OCI-LY3 (cell line): ENCODE measurements around the gene CMIP.

Experiments
- H2AFZ ChIP-seq: fragments of 200-600, 300-600 bp; shearing (Covaris generic); 2 replicates; pipeline ENCODE4 v1.6.0; 2014; ENCODE audit warnings: antibody characterized with exemption, low read depth, low read length
- H3K27ac ChIP-seq: fragments of 200-600, 300-600 bp; sonication (generic); 2 replicates; pipeline ENCODE4 v1.5.1; 2014; ENCODE audit warnings: mild to moderate bottlenecking, low read length, moderate library complexity, mixed read lengths
- H3K27me3 ChIP-seq: fragments of 200-600, 300-600 bp; sonication (generic); 2 replicates; pipeline ENCODE4 v1.6.1; 2014; ENCODE audit warnings: low read depth, low read length, mixed read lengths
- H3K36me3 ChIP-seq: fragments of 200-600, 300-600 bp; sonication (generic); replicated peaks from 2 replicates; pipeline ENCODE3; 2014; ENCODE audit warnings: low read depth, low read length, mixed read lengths
- H3K4me1 ChIP-seq: fragments of 300-600, 200-600 bp; sonication (generic); 2 replicates; pipeline ENCODE4 v1.6.1; 2014; ENCODE audit warnings: low read length, mixed read lengths
- H3K4me2 ChIP-seq: fragments of 200-600, 300-600 bp; sonication (generic); 2 replicates; pipeline ENCODE4 v1.6.1; 2014; ENCODE audit warnings: low read length, mixed read lengths
- H3K4me3 ChIP-seq: fragments of 300-600, 200-600 bp; sonication (generic); 2 replicates; pipeline ENCODE4 v1.5.1; 2014; ENCODE audit warnings: antibody characterized with exemption, mild to moderate bottlenecking, low read length, moderate library complexity
- H3K79me2 ChIP-seq: fragments of 300-600, 200-600 bp; shearing (Covaris generic); 2 replicates; pipeline ENCODE4 v1.6.1; 2014; ENCODE audit warnings: mild to moderate bottlenecking, low read length, mixed read lengths
- H3K9ac ChIP-seq: fragments of 300-600, 200-600 bp; shearing (Covaris generic); 2 replicates; pipeline ENCODE4 v1.6.0; 2014; ENCODE audit warnings: mild to moderate bottlenecking, low read length, moderate library complexity
- H3K9me3 ChIP-seq: fragments of 200-600, 300-600 bp; shearing (Covaris generic); 2 replicates; pipeline ENCODE4 v1.6.1; 2014; ENCODE audit warnings: low read length, mixed read lengths; ENCODE audit not compliant: insufficient read depth
- H4K20me1 ChIP-seq: fragments of 200-600, 300-600 bp; sonication (generic); 2 replicates; pipeline ENCODE4 v1.6.1; 2016; ENCODE audit warnings: low read length, mixed read lengths; ENCODE audit not compliant: insufficient read depth
- EZH2phosphoT487 ChIP-seq: fragments of 200-600 bp; shearing (Covaris generic); IDR thresholded peaks from 2 replicates; pipeline ENCODE4 v1.6.1; 2018; ENCODE audit warnings: antibody characterized with exemption, mixed run types, low read depth
- TF ChIP-seq, protein P1 (sequence below): fragments of 200-600, 300-600 bp; sonication (generic); IDR thresholded peaks from 2 replicates; pipeline ENCODE4 v1.5.1; 2014; ENCODE audit warnings: antibody characterized with exemption, low read length, low read depth

CMIP gene

DNA sequence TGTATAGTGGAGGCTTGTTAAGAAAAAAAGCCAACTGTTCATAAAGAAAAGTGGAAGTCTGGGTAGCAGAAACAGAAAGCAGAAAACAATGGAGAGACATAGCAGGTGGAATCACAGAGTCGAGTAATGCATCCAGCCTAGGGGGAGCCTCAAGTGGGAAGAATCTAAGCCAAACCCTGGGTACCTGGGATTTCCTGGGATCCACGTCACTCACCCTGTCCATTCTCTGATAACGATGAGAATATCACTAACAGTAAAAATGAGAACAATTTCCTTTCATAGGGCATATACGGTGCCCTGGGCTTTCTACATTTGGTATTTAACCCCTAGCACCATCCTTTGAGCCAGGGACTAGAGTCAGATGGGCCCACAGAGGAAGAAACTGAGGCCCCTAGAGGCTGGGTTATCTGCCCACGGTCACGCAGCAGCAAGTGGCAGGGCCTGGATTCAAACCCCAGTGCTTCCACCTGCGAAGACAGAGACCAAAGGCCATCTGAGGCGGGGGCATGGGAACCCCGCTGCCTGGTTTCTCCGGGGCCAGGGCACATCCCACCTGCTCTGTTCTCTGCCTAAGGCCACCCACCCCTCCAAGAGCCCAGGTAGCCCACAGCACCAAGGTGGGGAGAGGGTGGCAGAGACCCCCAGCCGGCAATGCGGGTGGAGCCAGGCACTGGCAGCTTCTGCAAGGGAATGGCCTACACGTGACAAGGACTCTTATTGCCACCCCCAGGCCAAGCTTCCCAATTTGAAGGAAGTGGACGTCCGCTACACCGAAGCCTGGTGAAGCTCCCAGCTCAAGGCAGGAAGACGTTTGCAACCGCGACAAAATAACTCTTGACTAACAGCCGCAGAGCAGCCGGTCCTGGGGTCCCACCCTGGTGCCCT is 264.6 kb downstream of the CMIP start:
- Histone ChIP-seq H3K9ac (no peak overlapping the region), H3K9me3 (no peaks in the 10 kb centered on the region), H3K79me2 (no peaks in the 10 kb centered on the region), H4K20me1 (no peaks in the 10 kb centered on the region), H3K4me1 (no peaks in the 10 kb centered on the region), H3K36me3 (peaks cover 32% of the 10 kb centered on the region), H2AFZ (no peak overlapping the region), H3K27ac (no peak overlapping the region), H3K4me2 (no peak overlapping the region), H3K4me3 (no peak overlapping the region), H3K27me3 (no peaks in the 10 kb centered on the region)
- no peak for TF ChIP-seq EZH2phosphoT487
- TF ChIP-seq, protein P1, sequence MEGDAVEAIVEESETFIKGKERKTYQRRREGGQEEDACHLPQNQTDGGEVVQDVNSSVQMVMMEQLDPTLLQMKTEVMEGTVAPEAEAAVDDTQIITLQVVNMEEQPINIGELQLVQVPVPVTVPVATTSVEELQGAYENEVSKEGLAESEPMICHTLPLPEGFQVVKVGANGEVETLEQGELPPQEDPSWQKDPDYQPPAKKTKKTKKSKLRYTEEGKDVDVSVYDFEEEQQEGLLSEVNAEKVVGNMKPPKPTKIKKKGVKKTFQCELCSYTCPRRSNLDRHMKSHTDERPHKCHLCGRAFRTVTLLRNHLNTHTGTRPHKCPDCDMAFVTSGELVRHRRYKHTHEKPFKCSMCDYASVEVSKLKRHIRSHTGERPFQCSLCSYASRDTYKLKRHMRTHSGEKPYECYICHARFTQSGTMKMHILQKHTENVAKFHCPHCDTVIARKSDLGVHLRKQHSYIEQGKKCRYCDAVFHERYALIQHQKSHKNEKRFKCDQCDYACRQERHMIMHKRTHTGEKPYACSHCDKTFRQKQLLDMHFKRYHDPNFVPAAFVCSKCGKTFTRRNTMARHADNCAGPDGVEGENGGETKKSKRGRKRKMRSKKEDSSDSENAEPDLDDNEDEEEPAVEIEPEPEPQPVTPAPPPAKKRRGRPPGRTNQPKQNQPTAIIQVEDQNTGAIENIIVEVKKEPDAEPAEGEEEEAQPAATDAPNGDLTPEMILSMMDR: no peak

DNA sequence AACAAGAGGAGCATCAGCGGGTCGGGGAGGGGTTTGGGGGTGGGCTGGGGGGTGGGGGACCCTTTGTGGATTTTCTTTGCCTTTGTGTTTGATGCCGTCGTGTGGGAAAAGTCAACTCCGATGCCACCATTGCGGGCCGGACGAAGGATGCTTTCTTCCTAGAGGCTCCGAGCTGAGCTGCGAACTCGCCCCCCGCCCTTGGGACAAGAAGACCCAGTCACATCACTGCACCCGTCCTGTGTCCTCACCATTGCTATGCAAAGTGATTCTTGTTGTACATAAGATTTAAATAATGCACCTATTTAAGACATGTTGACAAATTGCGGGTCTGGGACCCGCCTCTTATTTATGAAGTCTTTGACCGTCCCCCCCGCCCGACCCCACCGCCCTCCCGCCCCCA is 265.4 kb downstream of the CMIP start:
- no peak overlapping the region for H2AFZ ChIP-seq
- H3K27me3 ChIP-seq: no peaks in the 10 kb centered on the region
- H3K79me2 ChIP-seq: no peaks in the 10 kb centered on the region
- H3K4me2 ChIP-seq: no peak overlapping the region
- peaks cover 7% of the 10 kb centered on the region for H3K4me1 ChIP-seq
- no peak overlapping the region for H3K9ac ChIP-seq
- H3K27ac ChIP-seq: no peak overlapping the region
- no peak for TF ChIP-seq EZH2phosphoT487
- TF ChIP-seq, protein P1: no peak
- no peak overlapping the region for H3K4me3 ChIP-seq
- peaks cover 29% of the 10 kb centered on the region for H3K36me3 ChIP-seq
- H3K9me3 ChIP-seq: no peaks in the 10 kb centered on the region
- no peaks in the 10 kb centered on the region for H4K20me1 ChIP-seq

DNA sequence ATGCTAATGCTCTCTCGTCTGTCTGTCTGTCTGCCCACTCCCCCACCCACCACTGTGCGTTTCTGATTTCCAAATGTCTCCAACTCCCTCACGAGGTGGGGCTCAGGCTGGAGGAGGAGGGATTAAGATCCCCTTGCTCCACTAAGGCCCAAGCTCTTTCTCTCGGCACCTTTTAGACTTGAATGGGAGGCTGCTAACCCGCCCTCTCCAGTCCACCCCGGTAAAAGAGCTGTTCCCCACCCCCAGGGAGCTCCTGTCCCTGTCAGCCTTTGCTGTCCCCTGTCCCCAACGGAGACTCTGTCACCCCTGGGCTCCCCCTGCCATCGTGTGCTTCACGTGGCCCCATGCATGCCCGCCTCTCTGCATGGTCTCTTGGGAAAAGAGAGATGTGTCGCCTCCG is 266.0 kb downstream of the CMIP start:
- peaks cover 12% of the 10 kb centered on the region for H3K4me1 ChIP-seq
- no peak overlapping the region for H3K9ac ChIP-seq
- TF ChIP-seq EZH2phosphoT487: no peak
- TF ChIP-seq, protein P1: no peak
- H3K4me3 ChIP-seq: no peak overlapping the region
- no peaks in the 10 kb centered on the region for H3K9me3 ChIP-seq
- no peak overlapping the region for H3K27ac ChIP-seq
- no peak overlapping the region for H2AFZ ChIP-seq
- H3K79me2 ChIP-seq: no peaks in the 10 kb centered on the region
- H3K4me2 ChIP-seq: no peak overlapping the region
- no peaks in the 10 kb centered on the region for H4K20me1 ChIP-seq
- H3K27me3 ChIP-seq: no peaks in the 10 kb centered on the region
- peaks cover 29% of the 10 kb centered on the region for H3K36me3 ChIP-seq

DNA sequence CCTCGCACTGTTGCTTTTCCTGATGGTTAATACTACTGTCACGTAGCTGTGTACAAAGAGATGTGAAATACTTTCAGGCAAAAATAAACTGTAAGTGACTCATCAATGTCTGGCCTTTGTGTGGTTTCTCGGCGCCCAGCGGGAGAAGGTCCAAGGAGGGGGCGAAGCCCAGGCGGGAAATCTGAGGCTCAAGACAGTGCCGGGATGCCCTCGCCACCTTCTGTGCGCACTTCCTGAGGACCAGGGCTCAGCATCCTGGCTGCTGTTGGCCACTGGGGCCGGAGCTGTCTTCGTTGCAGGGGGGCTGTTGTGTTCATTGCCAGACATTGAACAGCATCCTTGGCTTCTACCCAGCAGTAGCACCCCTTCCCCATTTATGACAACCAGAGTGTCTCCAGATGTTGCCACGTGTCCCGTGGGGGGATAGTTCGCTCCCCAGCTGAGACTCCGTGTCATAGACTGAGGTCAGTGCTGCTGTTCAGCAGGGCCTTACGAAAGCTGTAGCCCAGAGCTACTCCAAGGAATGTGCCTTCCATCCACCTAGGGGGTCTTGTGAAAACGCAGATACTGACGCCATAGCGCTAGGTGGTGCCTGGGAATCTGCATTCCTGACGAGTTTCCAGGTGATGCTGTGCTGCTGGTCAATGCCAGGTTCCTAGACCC is 267.2 kb downstream of the CMIP start:
- H4K20me1 ChIP-seq: no peaks in the 10 kb centered on the region
- H3K27ac ChIP-seq: no peak overlapping the region
- no peak overlapping the region for H3K4me2 ChIP-seq

More for the DNA sequence above, 267.2 kb downstream of the CMIP start:
- Histone ChIP-seq H3K9ac (no peak overlapping the region), H3K79me2 (no peaks in the 10 kb centered on the region), H2AFZ (no peak overlapping the region), H3K9me3 (no peaks in the 10 kb centered on the region), H3K4me3 (no peak overlapping the region), H3K27me3 (no peaks in the 10 kb centered on the region), H3K4me1 (peaks cover 23% of the 10 kb centered on the region), H3K36me3 (peaks cover 25% of the 10 kb centered on the region)
- TF ChIP-seq EZH2phosphoT487: no peak
- TF ChIP-seq, protein P1: no peak
